ENCODE results near the gene ARPC1B. TPM values are rescaled to one million over a fixed set of nuclear protein-coding genes. Genes with fewer than 3 reads are reported as not detected.

ARPC1B gene
- total and polyA plus RNA-seq, 2 of the 8 experiments (the other 6 are each of a cell fraction or from before 2014, with no cell fraction given), result 64.5 to 115 TPM

GRCh38 chr7:99438573-99439480, 64.3 kb downstream of the ARPC1B start, which contains the start of the genes CPSF4 and PTCD1 (continued):
- no peak for TF ChIP-seq CHD7 (IDR thresholded peaks at IDR 0.05; ENCODE audit: insufficient replicate concordance, low read length)
- TF ChIP-seq TCF12 (IDR thresholded peaks at IDR 0.05; ENCODE audit: low read depth, low read length), result no peak
- TF ChIP-seq BRCA1 (IDR thresholded peaks at IDR 0.05; ENCODE audit: low read depth, low read length), result no peak
- no peak for TF ChIP-seq CBX5 (IDR thresholded peaks at IDR 0.05; ENCODE audit: low read depth, low read length)
- TF ChIP-seq SP2 (IDR thresholded peaks at IDR 0.05; ENCODE audit: low read length), result no peak
- TF ChIP-seq CTBP2 (IDR thresholded peaks at IDR 0.05; ENCODE audit: borderline replicate concordance, insufficient read depth, insufficient read length, low read length), result no peak
- no peak for TF ChIP-seq EZH2 (IDR thresholded peaks at IDR 0.05; ENCODE audit: low read depth, low read length, severe bottlenecking)
- no peak for TF ChIP-seq KDM1A (IDR thresholded peaks at IDR 0.05; ENCODE audit: borderline replicate concordance, low read length)
- peak in 1 of 2 experiments; percentile 83; a peak in 2 of 3 replicates for TF ChIP-seq POLR2A (IDR thresholded peaks at IDR 0.05; ENCODE audit: control extremely low read depth in 1 of 2, low read depth in 2 of 2, low read length in 2 of 2)
- no peak for TF ChIP-seq CHD1 (IDR thresholded peaks at IDR 0.05; ENCODE audit: low read depth, low read length)

Data from H1 (cell line).